ENCODE measurements around the gene SF3B1.

The SF3B1 gene

DNA sequence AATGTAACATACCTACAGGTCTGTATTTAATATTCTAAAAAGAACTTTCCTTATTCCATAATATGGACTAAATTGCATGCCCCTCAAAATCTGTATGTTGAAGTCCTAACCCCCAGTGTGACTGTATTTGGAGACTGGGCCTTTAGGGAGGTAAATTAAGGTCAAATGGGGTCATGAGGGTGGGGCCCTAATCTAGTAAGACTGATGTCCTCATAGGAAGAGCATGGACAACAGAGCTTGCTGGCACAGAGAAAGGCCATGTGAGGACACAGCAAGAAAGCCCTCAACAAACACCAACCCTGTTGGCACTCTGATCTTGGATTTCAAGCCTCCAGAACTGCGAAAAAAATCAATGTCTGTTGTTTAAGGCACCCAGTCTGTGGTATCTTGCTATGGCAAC is 18.6 kb downstream of the SF3B1 start:
- POLR2A ChIA-PET, result no interaction called here
- Histone ChIP-seq H3K27ac (ENCODE audit: extremely low read depth, low read depth, low read length) (no peak overlapping the region), H3K36me3 (ENCODE audit: control insufficient read depth in 2 of 2, insufficient read depth in 1 of 2, low read length in 2 of 2) (peaks cover 85 to 97% of the 10 kb centered on the region in 2 experiments), H3K4me3 (ENCODE audit: low read depth, low read length) (no peak overlapping the region), H3K9me3 (ENCODE audit: control insufficient read depth, insufficient read depth, low read depth, low read length) (no peaks in the 10 kb centered on the region), H3K4me1 (ENCODE audit: control insufficient read depth, insufficient read depth, low read length) (no peaks in the 10 kb centered on the region)
- CTCF ChIA-PET, result no interaction called here
- TF ChIP-seq ZNF10 (tag by site-specific recombination; IDR thresholded peaks at IDR 0.05) (no peak), ZNF155 (tag by site-specific recombination; IDR thresholded peaks at IDR 0.05) (no peak), ZNF335 (tag by site-specific recombination; conservative IDR thresholded peaks at IDR 0.05) (no peak), ZFP3 (tag by site-specific recombination; IDR thresholded peaks at IDR 0.05; ENCODE audit: low read depth) (no peak), ZNF561 (tag by site-specific recombination; IDR thresholded peaks at IDR 0.05; ENCODE audit: borderline replicate concordance) (no peak), ZNF670 (tag by site-specific recombination; IDR thresholded peaks at IDR 0.05; ENCODE audit: low read depth) (no peak)

GRCh38 chr2:197414515-197414914 is 20.3 kb downstream of the SF3B1 start:
- POLR2A ChIA-PET, result no interaction called here
- H3K36me3 ChIP-seq (ENCODE audit: control insufficient read depth in 2 of 2, insufficient read depth in 1 of 2, low read length in 2 of 2), result peaks cover 86 to 97% of the 10 kb centered on the region in 2 experiments

GRCh38 chr2:197414039-197414438 is 20.8 kb downstream of the SF3B1 start:
- ChIA-PET CTCF (no interaction called here), POLR2A (no interaction called here)
- Histone ChIP-seq H3K36me3 (ENCODE audit: control insufficient read depth in 2 of 2, insufficient read depth in 1 of 2, low read length in 2 of 2) (peaks cover 86 to 97% of the 10 kb centered on the region in 2 experiments), H3K27ac (ENCODE audit: extremely low read depth, low read depth, low read length) (no peak overlapping the region), H3K4me1 (ENCODE audit: control insufficient read depth, insufficient read depth, low read length) (no peaks in the 10 kb centered on the region), H3K9me3 (ENCODE audit: control insufficient read depth, insufficient read depth, low read depth, low read length) (no peaks in the 10 kb centered on the region), H3K4me3 (ENCODE audit: low read depth, low read length) (no peak overlapping the region)
- TF ChIP-seq, protein P1, sequence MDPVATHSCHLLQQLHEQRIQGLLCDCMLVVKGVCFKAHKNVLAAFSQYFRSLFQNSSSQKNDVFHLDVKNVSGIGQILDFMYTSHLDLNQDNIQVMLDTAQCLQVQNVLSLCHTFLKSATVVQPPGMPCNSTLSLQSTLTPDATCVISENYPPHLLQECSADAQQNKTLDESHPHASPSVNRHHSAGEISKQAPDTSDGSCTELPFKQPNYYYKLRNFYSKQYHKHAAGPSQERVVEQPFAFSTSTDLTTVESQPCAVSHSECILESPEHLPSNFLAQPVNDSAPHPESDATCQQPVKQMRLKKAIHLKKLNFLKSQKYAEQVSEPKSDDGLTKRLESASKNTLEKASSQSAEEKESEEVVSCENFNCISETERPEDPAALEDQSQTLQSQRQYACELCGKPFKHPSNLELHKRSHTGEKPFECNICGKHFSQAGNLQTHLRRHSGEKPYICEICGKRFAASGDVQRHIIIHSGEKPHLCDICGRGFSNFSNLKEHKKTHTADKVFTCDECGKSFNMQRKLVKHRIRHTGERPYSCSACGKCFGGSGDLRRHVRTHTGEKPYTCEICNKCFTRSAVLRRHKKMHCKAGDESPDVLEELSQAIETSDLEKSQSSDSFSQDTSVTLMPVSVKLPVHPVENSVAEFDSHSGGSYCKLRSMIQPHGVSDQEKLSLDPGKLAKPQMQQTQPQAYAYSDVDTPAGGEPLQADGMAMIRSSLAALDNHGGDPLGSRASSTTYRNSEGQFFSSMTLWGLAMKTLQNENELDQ (tag by site-specific recombination; IDR thresholded peaks at IDR 0.05; ENCODE audit: low read depth), result no peak
- TF ChIP-seq ZNF10 (tag by site-specific recombination; IDR thresholded peaks at IDR 0.05), result no peak
- TF ChIP-seq, protein P2, sequence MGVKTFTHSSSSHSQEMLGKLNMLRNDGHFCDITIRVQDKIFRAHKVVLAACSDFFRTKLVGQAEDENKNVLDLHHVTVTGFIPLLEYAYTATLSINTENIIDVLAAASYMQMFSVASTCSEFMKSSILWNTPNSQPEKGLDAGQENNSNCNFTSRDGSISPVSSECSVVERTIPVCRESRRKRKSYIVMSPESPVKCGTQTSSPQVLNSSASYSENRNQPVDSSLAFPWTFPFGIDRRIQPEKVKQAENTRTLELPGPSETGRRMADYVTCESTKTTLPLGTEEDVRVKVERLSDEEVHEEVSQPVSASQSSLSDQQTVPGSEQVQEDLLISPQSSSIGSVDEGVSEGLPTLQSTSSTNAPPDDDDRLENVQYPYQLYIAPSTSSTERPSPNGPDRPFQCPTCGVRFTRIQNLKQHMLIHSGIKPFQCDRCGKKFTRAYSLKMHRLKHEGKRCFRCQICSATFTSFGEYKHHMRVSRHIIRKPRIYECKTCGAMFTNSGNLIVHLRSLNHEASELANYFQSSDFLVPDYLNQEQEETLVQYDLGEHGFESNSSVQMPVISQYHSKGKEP (tag by site-specific recombination; IDR thresholded peaks at IDR 0.05), result no peak
- TF ChIP-seq ZNF157 (tag by site-specific recombination; IDR thresholded peaks at IDR 0.05), result no peak
- no peak for TF ChIP-seq ZNF23 (tag by site-specific recombination; IDR thresholded peaks at IDR 0.05; ENCODE audit: borderline replicate concordance)
- no peak for TF ChIP-seq ZNF639 (tag by site-specific recombination; IDR thresholded peaks at IDR 0.05)
- no peak for TF ChIP-seq MEIS1 (CRISPR knock-in tag; IDR thresholded peaks at IDR 0.05; ENCODE audit: borderline replicate concordance)
- no peak for TF ChIP-seq ZNF600 (tag by site-specific recombination; IDR thresholded peaks at IDR 0.05)
- TF ChIP-seq ZNF184 (tag by site-specific recombination; IDR thresholded peaks at IDR 0.05), result no peak
- TF ChIP-seq OSR2 (tag by site-specific recombination; IDR thresholded peaks at IDR 0.05), result no peak
- TF ChIP-seq ZNF549 (tag by site-specific recombination; IDR thresholded peaks at IDR 0.05), result no peak
- TF ChIP-seq ZNF791 (tag by site-specific recombination; IDR thresholded peaks at IDR 0.05), result no peak
- TF ChIP-seq, protein P3, sequence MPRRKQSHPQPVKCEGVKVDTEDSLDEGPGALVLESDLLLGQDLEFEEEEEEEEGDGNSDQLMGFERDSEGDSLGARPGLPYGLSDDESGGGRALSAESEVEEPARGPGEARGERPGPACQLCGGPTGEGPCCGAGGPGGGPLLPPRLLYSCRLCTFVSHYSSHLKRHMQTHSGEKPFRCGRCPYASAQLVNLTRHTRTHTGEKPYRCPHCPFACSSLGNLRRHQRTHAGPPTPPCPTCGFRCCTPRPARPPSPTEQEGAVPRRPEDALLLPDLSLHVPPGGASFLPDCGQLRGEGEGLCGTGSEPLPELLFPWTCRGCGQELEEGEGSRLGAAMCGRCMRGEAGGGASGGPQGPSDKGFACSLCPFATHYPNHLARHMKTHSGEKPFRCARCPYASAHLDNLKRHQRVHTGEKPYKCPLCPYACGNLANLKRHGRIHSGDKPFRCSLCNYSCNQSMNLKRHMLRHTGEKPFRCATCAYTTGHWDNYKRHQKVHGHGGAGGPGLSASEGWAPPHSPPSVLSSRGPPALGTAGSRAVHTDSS (tag by site-specific recombination; IDR thresholded peaks at IDR 0.05), result no peak
- TF ChIP-seq KLF1 (tag by site-specific recombination; IDR thresholded peaks at IDR 0.05), result no peak
- no peak for TF ChIP-seq KLF16 (tag by site-specific recombination; IDR thresholded peaks at IDR 0.05)
- TF ChIP-seq ZNF623 (tag by site-specific recombination; IDR thresholded peaks at IDR 0.05), result no peak

More at GRCh38 chr2:197414515-197414914, 20.3 kb downstream of the SF3B1 start:
- CTCF ChIA-PET, result interaction anchor here (0.6 kb wide), 1 partner anchor 59 kb away, joined by 3 read pairs; no protein-coding TSS in a partner anchor
- no peaks in the 10 kb centered on the region for H3K9me3 ChIP-seq (ENCODE audit: control insufficient read depth, insufficient read depth, low read depth, low read length)
- no peak overlapping the region for H3K27ac ChIP-seq (ENCODE audit: extremely low read depth, low read depth, low read length)
- no peak overlapping the region for H3K4me3 ChIP-seq (ENCODE audit: low read depth, low read length)
- TF ChIP-seq ZNF19 (tag by site-specific recombination; IDR thresholded peaks at IDR 0.05; ENCODE audit: low read depth), result no peak
- no peak for TF ChIP-seq ZNF514 (tag by site-specific recombination; IDR thresholded peaks at IDR 0.05)
- no peak for TF ChIP-seq ZNF2 (tag by site-specific recombination; IDR thresholded peaks at IDR 0.05)
- no peak for TF ChIP-seq MZF1 (tag by site-specific recombination; IDR thresholded peaks at IDR 0.05; ENCODE audit: borderline replicate concordance)
- no peak for TF ChIP-seq ZXDB (tag by site-specific recombination; IDR thresholded peaks at IDR 0.05)
- no peak for TF ChIP-seq ZNF366 (tag by site-specific recombination; conservative IDR thresholded peaks at IDR 0.05)
- TF ChIP-seq KLF7 (tag by site-specific recombination; IDR thresholded peaks at IDR 0.05; ENCODE audit: borderline replicate concordance), result no peak
- no peak for TF ChIP-seq ZNF645 (tag by site-specific recombination; IDR thresholded peaks at IDR 0.05)
- H3K4me1 ChIP-seq (ENCODE audit: control insufficient read depth, insufficient read depth, low read length), result no peaks in the 10 kb centered on the region
